Neural cell (in vitro differentiated cells): ENCODE data around the gene TCF25. TPM values are rescaled to one million over a fixed set of nuclear protein-coding genes. Genes with fewer than 3 reads are reported as not detected.
"Not testable (repeated sequence)": the region's sequence is repeated elsewhere in the genome, so short reads cannot be mapped to it uniquely, and the experiment has no call there.

ENCODE experiments used
- H2AFZ ChIP-seq: fragments of 200-600, 300-800 bp; sonication (generic), shearing (Covaris generic); 2 replicates; pipeline ENCODE4 v1.6.0; 2014; ENCODE audit warnings: low read depth, mild to moderate bottlenecking, antibody characterized with exemption, low read length, moderate library complexity
- H3F3A ChIP-seq: fragments of 200-600 bp; shearing (Covaris generic); 2 replicates; pipeline ENCODE4 v1.6.1; 2016; ENCODE audit warnings: mild to moderate bottlenecking, moderate library complexity, mixed read lengths, antibody characterized with exemption, low read length; ENCODE audit not compliant: insufficient read depth, poor library complexity, severe bottlenecking
- H3K27ac ChIP-seq: fragments of 200-600, 300-800 bp; sonication (generic), shearing (Covaris generic); 2 replicates; pipeline ENCODE4 v1.5.1; 2014; ENCODE audit warnings: mild to moderate bottlenecking, low read length, moderate library complexity
- H3K27me3 ChIP-seq: fragments of 300-800, 200-600 bp; sonication (generic), shearing (Covaris generic); 2 replicates; pipeline ENCODE4 v1.6.0; 2014; ENCODE audit warnings: mild to moderate bottlenecking, low read depth, low read length, moderate library complexity; ENCODE audit not compliant: insufficient read depth
- H3K36me3 ChIP-seq: fragments of 300-800, 200-600 bp; sonication (generic), shearing (Covaris generic); 2 replicates; pipeline ENCODE4 v1.5.1; 2014; ENCODE audit warnings: mild to moderate bottlenecking, antibody characterized with exemption, low read length, moderate library complexity; ENCODE audit not compliant: insufficient read depth
- H3K4me2 ChIP-seq: fragments of 300-800, 200-600 bp; sonication (generic), shearing (Covaris generic); 2 replicates; pipeline ENCODE4 v1.6.0; 2014; ENCODE audit warnings: mild to moderate bottlenecking, low read length
- H3K4me3 ChIP-seq: fragments of 300-800, 200-600 bp; sonication (generic), shearing (Covaris generic); 2 replicates; pipeline ENCODE4 v1.5.1; 2014; ENCODE audit warnings: mild to moderate bottlenecking, low read length, moderate library complexity
- H3K79me2 ChIP-seq: fragments of 200-600 bp; shearing (Covaris generic); replicated peaks from 2 replicates; pipeline ENCODE4 v1.6.0; 2014; ENCODE audit warnings: mild to moderate bottlenecking, low read length, moderate library complexity; ENCODE audit not compliant: insufficient read depth
- H3K9ac ChIP-seq: fragments of 300-800, 200-600 bp; sonication (generic), shearing (Covaris generic); 2 replicates; pipeline ENCODE4 v1.6.1; 2016; ENCODE audit warnings: mild to moderate bottlenecking, low read length, mixed read lengths
- H3K9me2 ChIP-seq: fragments of 200-600 bp; shearing (Covaris generic); 2 replicates; pipeline ENCODE4 v1.6.1; 2016; ENCODE audit warnings: mild to moderate bottlenecking, low read length, mixed read lengths; ENCODE audit not compliant: insufficient read depth
- H3K9me3 ChIP-seq: fragments of 200-600, 300-800 bp; sonication (generic), shearing (Covaris generic); 2 replicates; pipeline ENCODE4 v1.6.1; 2016; ENCODE audit warnings: mild to moderate bottlenecking, mixed run types, low read length, moderate library complexity, mixed read lengths
- H4K20me1 ChIP-seq: fragments of 200-600 bp; shearing (Covaris generic); 2 replicates; pipeline ENCODE4 v1.6.1; 2016; ENCODE audit warnings: mild to moderate bottlenecking, mixed run types; ENCODE audit not compliant: insufficient read depth
- CTCF ChIP-seq: fragments of 450-650 bp; IDR thresholded peaks from 2 replicates; pipeline ENCODE4 v1.5.1; 2014; ENCODE audit warnings: antibody characterized with exemption, mild to moderate bottlenecking, moderate library complexity; ENCODE audit not compliant: poor library complexity, severe bottlenecking
- EP300 ChIP-seq: fragments of 450-650 bp; conservative IDR thresholded peaks from 2 replicates; pipeline ENCODE4 v1.6.1; 2014; ENCODE audit warnings: antibody characterized with exemption, mild to moderate bottlenecking, moderate library complexity; ENCODE audit not compliant: poor library complexity, severe bottlenecking
- EZH2 ChIP-seq: fragments of 200-600, 300-800 bp; shearing (Covaris generic), sonication (generic); IDR thresholded peaks from 2 replicates; pipeline ENCODE4 v1.6.1; 2014; ENCODE audit warnings: antibody characterized with exemption, low read length, borderline replicate concordance, mild to moderate bottlenecking; ENCODE audit not compliant: insufficient read depth, poor library complexity, severe bottlenecking
- MXI1 ChIP-seq: fragments of 450-650 bp; conservative IDR thresholded peaks from 2 replicates; pipeline ENCODE4 v1.6.1; 2014; ENCODE audit warnings: antibody characterized with exemption, mild to moderate bottlenecking; ENCODE audit not compliant: poor library complexity, severe bottlenecking
- RAD21 ChIP-seq: fragments of 450-650 bp; conservative IDR thresholded peaks from 2 replicates; pipeline ENCODE4 v1.6.1; 2014; ENCODE audit warnings: antibody characterized with exemption, mild to moderate bottlenecking, moderate library complexity
- SMC3 ChIP-seq: fragments of 450-650 bp; conservative IDR thresholded peaks from 2 replicates; pipeline ENCODE4 v1.6.1; 2014; ENCODE audit warnings: antibody characterized with exemption, mild to moderate bottlenecking, moderate library complexity; ENCODE audit not compliant: poor library complexity
- TAF1 ChIP-seq: IDR thresholded peaks from 2 replicates; pipeline ENCODE4 v1.6.1; 2012; ENCODE audit warnings: low read depth
- polyA plus RNA-seq: library from polyadenylated mRNA; depleted of rRNA; stranded (reverse); fragments of >200 nt; gene quantifications from 2 replicates; pipeline ENCODE4 v1.2.3, GENCODE V29; 2014

Gene TCF25
- polyA plus RNA-seq, 1 donor from 2014 or later = 200 TPM

- peak overlapping the region; percentile 89 for H3K4me3 ChIP-seq
- no peaks in the 10 kb centered on the region for H3F3A ChIP-seq
These were observed 739 bp downstream of the TCF25 start for GRCh38 chr16:89873972-89874689.

GRCh38 chr16:89879123-89879522 is 5.7 kb downstream of the TCF25 start:
- H4K20me1 ChIP-seq, H3K9ac ChIP-seq, H3K9me2 ChIP-seq, H3K36me3 ChIP-seq, H3K4me2 ChIP-seq, H2AFZ ChIP-seq, H3K4me3 ChIP-seq, H3K9me3 ChIP-seq, H3F3A ChIP-seq, H3K27me3 ChIP-seq, H3K27ac ChIP-seq: not testable (repeated sequence)
- peaks cover 35% of the 10 kb centered on the region for H3K79me2 ChIP-seq

More at GRCh38 chr16:89873972-89874689, 739 bp downstream of the TCF25 start:
- Histone ChIP-seq H3K36me3 (no peaks in the 10 kb centered on the region), H3K9me3 (no peaks in the 10 kb centered on the region), H3K27me3 (no peaks in the 10 kb centered on the region), H3K4me2 (peak overlapping the region; percentile 48), H4K20me1 (no peaks in the 10 kb centered on the region), H2AFZ (peak overlapping the region; percentile 83), H3K9me2 (no peaks in the 10 kb centered on the region), H3K9ac (peak overlapping the region; percentile 97), H3K79me2 (peaks cover 32% of the 10 kb centered on the region), H3K27ac (peak overlapping the region; percentile 98)
- no peak for TF ChIP-seq RAD21
- TF ChIP-seq TAF1 = no peak
- TF ChIP-seq SMC3 = no peak
- peak; percentile 17 for TF ChIP-seq MXI1
- TF ChIP-seq CTCF = no peak
- TF ChIP-seq EP300 = no peak

- Histone ChIP-seq H3K27me3 (no peaks in the 10 kb centered on the region), H3K9me3 (no peaks in the 10 kb centered on the region), H3K4me2 (no peak overlapping the region), H2AFZ (no peak overlapping the region), H3K36me3 (no peaks in the 10 kb centered on the region), H3K27ac (no peak overlapping the region), H3K9ac (no peak overlapping the region), H3K79me2 (peaks cover 27% of the 10 kb centered on the region), H3K4me3 (no peak overlapping the region), H4K20me1 (no peaks in the 10 kb centered on the region), H3K9me2 (no peaks in the 10 kb centered on the region), H3F3A (no peaks in the 10 kb centered on the region)
- no peak for TF ChIP-seq SMC3
- TF ChIP-seq EZH2 = no peak
- TF ChIP-seq MXI1 = no peak
- no peak for TF ChIP-seq TAF1
- TF ChIP-seq EP300 = no peak
- no peak for TF ChIP-seq RAD21
These were observed 7.3 kb downstream of the TCF25 start for GRCh38 chr16:89880477-89881367.
